HG02852 (cell line): Measurements from ENCODE around the gene CDK13.
"Not testable (repeated sequence)": the region's sequence is repeated elsewhere in the genome, so short reads cannot be mapped to it uniquely, and the experiment has no call there.

ENCODE experiments used
- ATAC-seq: cut with Tn5 transposase; IDR thresholded peaks from one replicate; pipeline ENCODE4 v1.9.1; 2021; ENCODE audit warnings: mild to moderate bottlenecking, moderate library complexity; ENCODE audit not compliant: unreplicated experiment

The CDK13 gene

DNA sequence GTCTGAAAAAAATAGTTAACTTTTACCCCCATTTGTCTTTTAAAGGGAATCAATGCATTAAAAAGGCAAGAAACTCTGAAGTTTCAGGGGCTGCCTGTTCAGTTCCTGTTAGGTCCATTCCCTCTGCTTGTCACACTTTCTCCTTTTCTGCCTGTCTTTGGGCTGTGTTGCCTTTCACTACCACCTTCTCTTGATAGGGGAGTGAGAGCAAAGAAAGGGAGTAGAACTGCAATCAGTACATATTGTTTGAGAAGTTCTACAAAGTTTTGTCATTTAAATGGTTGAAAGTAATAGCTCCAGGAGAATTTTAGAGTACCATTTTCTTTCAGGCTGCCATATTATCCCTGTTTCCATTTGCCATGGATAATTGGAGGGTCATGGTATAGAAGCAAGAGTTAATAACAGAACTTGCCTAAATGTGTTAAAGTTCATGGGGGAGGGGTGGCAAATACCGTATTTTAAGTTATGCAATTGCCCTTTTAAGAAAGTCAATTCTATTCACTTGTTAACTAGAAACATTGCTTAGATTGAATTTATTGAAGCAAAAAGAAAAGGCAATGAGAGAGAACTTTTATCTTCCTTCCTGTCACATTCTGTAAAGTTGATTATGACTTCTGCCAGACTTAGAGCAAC, 145.8 kb downstream of the CDK13 start:
- ATAC-seq: no peak

- no peak for ATAC-seq
Measured at GRCh38 chr7:40097728-40098127, 147.7 kb downstream of the CDK13 start.

- ATAC-seq: no peak
Measured at GRCh38 chr7:40098810-40099209, 148.8 kb downstream of the CDK13 start.

DNA sequence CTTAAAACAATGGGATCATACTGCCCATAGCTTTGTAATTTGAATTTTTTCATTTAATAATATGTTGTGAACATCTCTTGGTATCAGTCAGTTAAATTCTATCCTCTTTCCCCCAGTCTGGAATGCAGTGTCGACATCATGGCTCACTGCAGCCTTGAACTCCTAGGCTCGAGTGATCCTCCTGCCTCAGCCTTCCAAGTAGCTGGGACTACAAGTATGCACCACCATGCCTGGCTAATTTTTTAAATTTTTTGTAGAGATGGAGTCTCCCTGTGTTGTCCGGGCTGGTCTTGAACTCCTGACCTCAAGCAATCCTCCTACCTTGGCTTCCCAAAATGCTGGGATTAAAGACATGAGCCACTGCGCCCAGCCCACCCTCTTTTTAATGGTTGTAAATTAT, 149.8 kb downstream of the CDK13 start:
- no peak for ATAC-seq

- ATAC-seq: no peak
Measured at GRCh38 chr7:40101201-40101600, 151.1 kb downstream of the CDK13 start.

DNA sequence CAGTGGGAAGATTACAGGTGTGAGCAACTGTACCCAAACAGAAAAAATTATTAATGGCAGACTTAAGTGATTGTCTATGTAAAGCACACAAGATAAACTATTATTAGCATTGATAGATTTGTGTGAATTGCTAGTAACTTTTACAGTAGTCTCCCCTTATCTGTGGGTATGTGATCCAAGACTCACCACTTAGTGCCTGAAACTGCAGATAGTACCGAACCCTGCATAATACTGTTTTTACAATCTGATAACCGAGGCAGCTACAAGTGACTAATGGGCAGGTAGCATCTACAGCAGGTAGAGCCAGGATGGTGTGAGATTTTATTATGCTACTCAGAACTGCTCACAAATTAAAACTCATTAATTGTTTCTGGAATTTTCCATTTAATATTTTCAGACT, 152.8 kb downstream of the CDK13 start:
- no peak for ATAC-seq

GRCh38 chr7:40105879-40106473, 155.9 kb downstream of the CDK13 start:
- no peak for ATAC-seq

- no peak for ATAC-seq
Measured at GRCh38 chr7:40115936-40116335, 165.9 kb downstream of the CDK13 start.

DNA sequence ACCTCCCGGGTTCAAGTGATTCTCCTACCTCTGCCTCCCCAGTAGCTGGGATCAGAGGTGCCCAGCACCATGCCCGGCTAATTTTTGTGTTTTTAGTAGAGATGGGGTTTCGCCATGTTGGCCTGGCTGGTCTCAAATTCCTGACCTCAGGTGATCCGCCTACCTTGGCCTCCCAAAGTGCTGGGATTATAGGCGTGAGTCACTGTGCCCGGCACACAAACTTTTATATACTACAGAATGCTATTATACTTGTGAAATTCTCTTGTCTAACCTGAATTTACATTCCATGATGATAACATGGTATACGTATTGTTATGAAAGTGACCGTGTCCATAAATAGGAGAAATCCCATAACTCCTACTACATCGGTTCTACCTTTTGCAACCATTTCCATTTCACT, 167.1 kb downstream of the CDK13 start:
- ATAC-seq: not testable (repeated sequence)

DNA sequence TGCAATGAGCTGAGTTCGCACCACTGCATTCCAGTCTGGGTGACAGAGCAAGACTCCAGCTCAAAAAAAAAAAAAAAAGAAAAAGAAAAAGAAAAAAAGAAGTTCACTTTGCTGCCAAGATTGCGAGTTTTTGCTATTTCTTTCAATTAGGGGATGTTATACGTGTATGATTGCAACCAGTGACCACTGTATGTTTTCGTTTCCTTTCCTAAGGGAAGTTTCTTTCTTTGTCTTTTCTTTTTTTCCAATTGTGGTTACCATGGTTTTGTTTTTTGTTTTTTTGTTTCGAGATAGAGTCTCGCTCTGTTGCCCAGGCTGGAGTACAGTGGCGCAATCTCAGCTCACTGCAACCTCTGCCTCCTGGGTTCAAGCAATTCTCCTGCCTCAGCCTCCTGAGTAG, 168.1 kb downstream of the CDK13 start:
- not testable (repeated sequence) for ATAC-seq

DNA sequence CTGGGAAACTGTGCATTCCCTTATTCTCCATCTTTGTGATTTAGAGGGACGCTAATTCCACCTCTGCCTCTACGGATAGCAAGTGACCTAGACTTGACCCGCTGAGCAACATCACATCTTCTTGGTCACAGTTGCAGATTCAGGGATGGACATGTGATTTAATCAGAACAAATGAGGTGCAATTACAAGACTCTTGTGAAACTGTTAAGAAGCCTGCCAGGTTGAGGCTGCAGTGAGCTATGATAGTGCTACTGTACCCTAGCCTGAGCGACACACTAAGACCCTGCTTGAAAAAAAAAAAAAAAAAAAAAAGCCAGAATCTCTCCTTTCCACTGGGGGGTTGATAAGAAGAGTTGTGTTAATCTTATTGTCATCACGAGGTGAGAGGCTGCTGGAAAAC, 170.0 kb downstream of the CDK13 start:
- ATAC-seq: no peak

- not testable (repeated sequence) for ATAC-seq
Measured at GRCh38 chr7:40122100-40122939, 172.3 kb downstream of the CDK13 start.

DNA sequence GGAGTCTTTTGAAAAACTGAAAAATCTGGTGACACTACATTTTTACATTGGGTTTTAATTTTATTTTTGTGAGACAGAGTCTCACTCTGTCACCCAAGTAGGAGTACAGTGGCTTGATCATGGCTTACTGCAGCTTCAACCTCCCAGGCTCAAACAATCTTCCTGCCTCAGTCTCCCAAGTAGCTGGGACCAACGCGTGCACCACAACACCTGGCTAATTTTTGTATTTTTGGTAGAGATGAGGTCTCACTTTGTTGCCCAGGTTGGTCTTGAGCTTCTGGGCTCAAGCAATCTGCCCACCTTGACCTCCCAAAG, 172.8 kb downstream of the CDK13 start:
- ATAC-seq: no peak

DNA sequence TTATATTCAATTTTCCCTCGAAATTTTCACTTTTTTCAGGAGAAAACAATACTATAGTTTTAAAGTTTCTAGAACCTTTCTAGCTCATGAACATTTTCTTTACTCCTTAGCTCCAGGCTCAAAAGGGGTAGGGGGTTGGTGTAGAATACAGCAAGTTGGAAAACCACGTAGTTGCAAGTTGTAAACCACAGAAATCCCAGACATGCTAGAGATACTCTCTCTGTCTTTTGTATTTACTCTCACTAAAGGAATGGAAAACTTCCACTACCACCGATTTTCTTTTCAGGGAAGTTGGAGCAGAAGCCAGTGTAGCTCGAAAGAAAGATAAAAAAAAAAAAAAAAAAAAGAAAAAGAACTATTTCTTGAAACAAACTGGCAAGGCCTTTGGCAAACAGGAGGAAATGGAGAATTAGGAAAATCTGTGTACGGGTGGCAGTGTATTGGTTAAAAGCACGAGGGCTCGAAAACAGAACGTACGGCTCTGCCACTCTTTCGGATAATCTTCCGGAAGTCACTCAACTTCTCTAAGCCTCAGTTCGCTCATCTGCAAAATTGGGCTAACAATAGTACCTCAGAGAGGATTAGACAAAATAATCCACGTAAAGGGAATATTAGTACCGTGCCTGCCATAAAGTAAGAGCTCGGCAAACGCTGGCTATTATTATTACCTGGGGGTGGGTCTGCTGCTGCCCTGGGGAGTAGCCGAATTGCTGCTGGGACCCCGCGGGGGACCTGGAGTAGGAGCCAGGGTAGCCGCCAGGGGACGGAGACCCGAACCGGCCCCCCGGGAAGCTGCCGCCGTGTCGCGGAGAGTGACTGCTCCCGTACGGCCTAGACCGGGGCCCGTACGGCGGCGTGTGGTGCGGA, 183.7 kb downstream of the CDK13 start:
- peak; percentile 49 for ATAC-seq

GRCh38 chr7:40134428-40135316, 184.6 kb downstream of the CDK13 start, which contains the start of the genes MPLKIP and SUGCT:
Gene MPLKIP, minus strand, starts transcription at chr7:40134622. Its CDS starts 55 bp downstream, at chr7:40134567.
Gene SUGCT, plus strand, starts transcription at chr7:40135005.
- peak; percentile 89 for ATAC-seq

DNA sequence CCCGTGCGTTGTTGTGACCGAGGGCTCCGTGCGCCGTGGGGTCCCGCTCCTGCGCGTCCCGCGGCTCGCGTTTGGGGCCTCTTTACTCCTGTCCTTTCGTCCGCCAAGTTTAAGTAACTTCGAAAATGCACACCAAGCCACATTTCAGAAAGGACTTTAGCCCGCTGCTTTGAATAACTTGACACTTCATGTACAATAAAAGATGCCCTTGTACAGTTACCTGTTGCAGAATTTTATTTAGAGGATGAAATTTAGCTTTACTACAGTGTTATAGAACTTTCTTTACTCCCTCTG, 185.2 kb downstream of the CDK13 start:
- ATAC-seq: peak; percentile 10

GRCh38 chr7:40137563-40137962, 187.5 kb downstream of the CDK13 start:
- no peak for ATAC-seq

DNA sequence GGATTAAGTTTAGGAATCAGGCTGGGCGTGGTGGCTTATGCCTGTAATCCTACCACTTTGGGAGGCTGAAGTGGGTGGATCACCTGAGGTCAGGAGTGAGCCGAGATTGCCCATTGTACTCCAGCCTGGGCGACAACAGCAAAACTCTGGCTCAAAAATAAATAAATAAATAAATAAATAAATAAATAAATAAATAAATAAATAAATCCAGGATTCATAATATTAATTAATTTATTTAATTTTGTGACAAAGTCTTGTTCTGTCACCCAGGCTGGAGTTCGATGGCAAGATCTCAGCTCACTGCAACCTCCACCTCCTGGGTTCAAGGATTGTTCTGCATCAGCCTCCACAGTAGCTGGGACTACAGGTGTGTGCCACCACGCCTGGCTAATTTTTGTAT, 188.9 kb downstream of the CDK13 start:
- no peak for ATAC-seq

- not testable (repeated sequence) for ATAC-seq
Measured at GRCh38 chr7:40139891-40140290, 189.8 kb downstream of the CDK13 start.

DNA sequence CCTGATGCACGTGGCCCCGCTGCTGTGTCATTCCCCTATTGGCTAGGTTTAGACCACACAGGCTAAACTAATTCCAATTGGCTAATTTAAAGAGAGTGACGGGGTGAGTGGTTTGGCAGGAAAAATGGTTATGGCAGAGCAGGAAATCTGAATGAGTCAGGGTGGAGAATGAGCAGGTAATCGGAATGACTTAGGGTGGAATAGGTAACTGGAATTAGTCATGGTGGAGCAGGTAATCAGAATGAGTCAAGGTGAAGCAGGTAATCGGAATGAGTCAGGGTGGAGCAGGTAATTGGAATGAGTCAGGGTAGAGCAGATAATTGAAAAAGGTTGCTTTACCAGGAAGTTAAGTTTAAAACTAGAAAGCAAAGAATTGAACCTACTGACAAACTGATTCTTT, 191.9 kb downstream of the CDK13 start:
- ATAC-seq: not testable (repeated sequence)
